GM10248 (cell line): ENCODE measurements around the gene CATSPERD.
"Not testable (repeated sequence)": the region's sequence is repeated elsewhere in the genome, so short reads cannot be mapped to it uniquely, and the experiment has no call there.

Experiments used
- CTCF ChIA-PET: fragments of 300-600 bp; sonication (Branson Sonifier 250); formaldehyde crosslinking; extraction: SDS; loops from one replicate; lab custom pipeline; 2021; ENCODE audit warnings: antibody characterized with exemption; lab: Yijun Ruan, JAX
- POLR2A ChIA-PET: fragments of 350-650 bp; sonication (Branson Sonifier 250); formaldehyde crosslinking; extraction: SDS; loops from one replicate; lab custom pipeline; 2020; ENCODE audit warnings: antibody characterized with exemption; lab: Yijun Ruan, JAX
- DNase-seq: peaks from one replicate; pipeline ENCODE4 v3.0.0; 2012; ENCODE audit errors: extremely low spot score
- TF ChIP-seq, protein P1 (sequence below): IDR thresholded peaks from 2 replicates; pipeline ENCODE4 v1.5.1; 2012; ENCODE audit warnings: mild to moderate bottlenecking, low read depth; ENCODE audit errors: extremely low read depth, missing control alignments, control extremely low read depth

CATSPERD gene

DNA sequence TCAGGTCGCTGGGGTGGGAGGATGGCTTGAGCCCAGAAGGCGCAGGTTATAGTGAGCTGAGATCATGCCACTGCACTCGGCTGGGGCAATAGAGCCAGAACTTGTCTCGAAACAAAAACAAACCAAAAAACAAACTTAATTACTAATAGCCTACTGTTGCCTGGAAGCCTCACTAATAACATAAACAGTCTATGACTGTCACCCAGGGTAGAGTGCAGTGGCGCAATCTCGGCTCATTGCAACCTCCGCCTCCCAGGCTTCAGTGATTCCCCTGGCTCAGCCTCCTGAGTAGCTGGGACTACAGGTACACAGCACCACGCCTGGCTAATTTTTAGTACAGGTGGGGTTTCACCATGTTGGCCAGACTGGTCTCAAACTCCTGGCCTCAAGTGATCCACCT, 18.0 kb downstream of the CATSPERD start:
- DNase-seq: no peak
- POLR2A ChIA-PET: no interaction called here
- TF ChIP-seq, protein P1, sequence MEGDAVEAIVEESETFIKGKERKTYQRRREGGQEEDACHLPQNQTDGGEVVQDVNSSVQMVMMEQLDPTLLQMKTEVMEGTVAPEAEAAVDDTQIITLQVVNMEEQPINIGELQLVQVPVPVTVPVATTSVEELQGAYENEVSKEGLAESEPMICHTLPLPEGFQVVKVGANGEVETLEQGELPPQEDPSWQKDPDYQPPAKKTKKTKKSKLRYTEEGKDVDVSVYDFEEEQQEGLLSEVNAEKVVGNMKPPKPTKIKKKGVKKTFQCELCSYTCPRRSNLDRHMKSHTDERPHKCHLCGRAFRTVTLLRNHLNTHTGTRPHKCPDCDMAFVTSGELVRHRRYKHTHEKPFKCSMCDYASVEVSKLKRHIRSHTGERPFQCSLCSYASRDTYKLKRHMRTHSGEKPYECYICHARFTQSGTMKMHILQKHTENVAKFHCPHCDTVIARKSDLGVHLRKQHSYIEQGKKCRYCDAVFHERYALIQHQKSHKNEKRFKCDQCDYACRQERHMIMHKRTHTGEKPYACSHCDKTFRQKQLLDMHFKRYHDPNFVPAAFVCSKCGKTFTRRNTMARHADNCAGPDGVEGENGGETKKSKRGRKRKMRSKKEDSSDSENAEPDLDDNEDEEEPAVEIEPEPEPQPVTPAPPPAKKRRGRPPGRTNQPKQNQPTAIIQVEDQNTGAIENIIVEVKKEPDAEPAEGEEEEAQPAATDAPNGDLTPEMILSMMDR: no peak
- CTCF ChIA-PET: no interaction called here

DNA sequence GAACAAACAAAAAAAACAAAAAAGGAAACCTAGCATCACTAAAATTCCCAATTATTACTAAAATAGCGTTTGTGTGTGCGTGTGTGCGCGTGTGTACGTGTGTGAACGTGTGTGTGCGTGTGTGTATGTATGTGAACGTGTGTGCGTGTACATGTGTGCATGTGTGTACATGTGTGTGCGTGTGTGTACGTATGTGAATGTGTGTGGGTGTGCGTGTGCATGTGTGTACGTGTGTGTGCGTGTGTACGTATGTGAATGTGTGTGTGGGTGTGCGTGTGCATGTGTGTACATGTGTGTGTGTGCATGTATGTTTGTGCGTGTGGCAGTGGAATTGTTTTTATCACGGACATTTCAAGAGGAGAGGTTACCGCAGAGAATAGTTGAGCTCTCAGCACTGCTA, 21.6 kb downstream of the CATSPERD start:
- ChIA-PET POLR2A (no interaction called here), CTCF (no interaction called here)
- TF ChIP-seq, protein P1: no peak
- DNase-seq: no peak

GRCh38 chr19:5743630-5744029, 23.2 kb downstream of the CATSPERD start:
- POLR2A ChIA-PET: no interaction called here
- CTCF ChIA-PET: no interaction called here
- TF ChIP-seq, protein P1: no peak
- no peak for DNase-seq

GRCh38 chr19:5744999-5745398, 24.6 kb downstream of the CATSPERD start:
- POLR2A ChIA-PET, CTCF ChIA-PET: not testable (repeated sequence)

GRCh38 chr19:5748920-5749319, 28.5 kb downstream of the CATSPERD start:
- DNase-seq, POLR2A ChIA-PET: not testable (repeated sequence)
- CTCF ChIA-PET: interaction anchor here (1.3 kb wide), 1 partner anchor 16 kb away, joined by 3 read pairs; no protein-coding TSS in a partner anchor

More at GRCh38 chr19:5744999-5745398, 24.6 kb downstream of the CATSPERD start:
- DNase-seq: not testable (repeated sequence)

DNA sequence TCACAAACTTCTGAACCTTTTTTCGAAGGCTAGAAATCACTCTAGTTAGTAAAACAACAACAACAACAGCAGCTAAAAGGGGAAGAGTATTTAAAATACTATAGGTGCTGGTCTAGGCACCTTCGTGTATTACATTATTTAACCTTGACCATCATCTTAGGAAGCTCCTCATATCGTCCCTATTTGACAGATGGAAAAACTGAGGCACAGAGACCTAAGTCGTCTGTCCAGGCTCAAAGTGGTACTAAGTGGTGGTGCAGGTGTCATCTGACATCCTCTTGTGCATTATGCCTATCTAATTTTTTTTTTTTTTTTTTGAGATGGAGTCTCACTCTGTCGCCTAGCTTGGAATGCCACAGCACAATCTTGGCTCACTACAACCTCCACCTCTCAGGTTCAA, 29.1 kb downstream of the CATSPERD start:
- CTCF ChIA-PET: interaction anchor here (1.3 kb wide), 1 partner anchor 16 kb away, joined by 3 read pairs; no protein-coding TSS in a partner anchor
- POLR2A ChIA-PET: interaction anchor here (0.6 kb wide), 1 partner anchor 1134 kb away, joined by 5 read pairs; no protein-coding TSS in a partner anchor

GRCh38 chr19:5751709-5752108, 31.3 kb downstream of the CATSPERD start:
- CTCF ChIA-PET: no interaction called here
- POLR2A ChIA-PET: no interaction called here

More for the DNA sequence above, 29.1 kb downstream of the CATSPERD start:
- TF ChIP-seq, protein P1: no peak
- no peak for DNase-seq

More at GRCh38 chr19:5751709-5752108, 31.3 kb downstream of the CATSPERD start:
- DNase-seq: no peak
- TF ChIP-seq, protein P1: no peak
